Suprapubic skin (tissue), 4 donors: ENCODE results near the gene NTM. TPM values are rescaled to one million over a fixed set of nuclear protein-coding genes. Genes with fewer than 3 reads are reported as not detected.

Source experiments
- DNase-seq, 2 donors: peaks; one replicate each; pipeline ENCODE4 v3.0.0-alpha.2; 2019; ENCODE audit warnings: low spot score in 2 of 2
- H3K27ac ChIP-seq: fragments of 200-600 bp; sonication (generic); one replicate; pipeline ENCODE4 v1.5.1; 2019
- H3K27me3 ChIP-seq: fragments of 200-600 bp; sonication (generic); one replicate; pipeline ENCODE4 v1.5.1; 2019
- H3K36me3 ChIP-seq: fragments of 200-600 bp; sonication (generic); one replicate; pipeline ENCODE4 v1.5.1; 2019
- H3K4me1 ChIP-seq: fragments of 200-600 bp; sonication (generic); one replicate; pipeline ENCODE4 v1.5.1; 2019
- H3K4me3 ChIP-seq: fragments of 200-600 bp; sonication (generic); one replicate; pipeline ENCODE4 v1.5.1; 2019; ENCODE audit warnings: mild to moderate bottlenecking
- H3K9me3 ChIP-seq: fragments of 200-600 bp; sonication (generic); one replicate; pipeline ENCODE4 v1.5.1; 2019
- CTCF ChIP-seq, 2 donors: fragments of 200-600 bp in 1 of 2; fragments of 450-650 bp in 1 of 2; sonication (generic) in 1 of 2; IDR thresholded peaks; one replicate each; pipeline ENCODE4 v1.5.1; 2016 to 2019; ENCODE audit warnings: antibody characterized with exemption in 2 of 2, mild to moderate bottlenecking in 1 of 2, moderate library complexity in 1 of 2
- EP300 ChIP-seq: sonication (generic); formaldehyde crosslinking; IDR thresholded peaks from one replicate; pipeline ENCODE4 v1.6.1; 2017; ENCODE audit warnings: antibody characterized with exemption
- POLR2A ChIP-seq, 2 donors: fragments of 450-650 bp; IDR thresholded peaks; one replicate each; pipeline ENCODE4 v1.6.1; 2017; ENCODE audit warnings: antibody characterized with exemption in 2 of 2, mild to moderate bottlenecking in 2 of 2, moderate library complexity in 2 of 2
- POLR2AphosphoS5 ChIP-seq, 3 donors: sonication (generic); formaldehyde crosslinking; IDR thresholded peaks; one replicate each; pipeline ENCODE4 v1.6.1; 2017; ENCODE audit warnings: antibody characterized with exemption in 3 of 3
- WGBS: methylation state at CpG from one replicate; pipeline ENCODE4 v1.1.5; 2018; 5-methylcytosine and 5-hydroxymethylcytosine counted together
- total RNA-seq, 4 donors: library from RNA; depleted of rRNA; stranded (reverse); fragments of >200 nt; gene quantifications; one replicate each; pipeline ENCODE4 v1.1.0, GENCODE V29; 2016

NTM gene
- total RNA-seq, 4 donors from 2014 or later: 0.19 to 19.1 (median 2.1) TPM

GRCh38 chr11:131966667-131967066, 596.3 kb downstream of the NTM start:
- no peaks in the 10 kb centered on the region for H3K27me3 ChIP-seq
- H3K9me3 ChIP-seq: no peaks in the 10 kb centered on the region
- H3K36me3 ChIP-seq: no peaks in the 10 kb centered on the region
- 87% methylated on average over 2 of the region's 2 CpGs for WGBS
- H3K4me1 ChIP-seq: no peaks in the 10 kb centered on the region
- no peak overlapping the region for H3K4me3 ChIP-seq
- DNase-seq: no peak
- H3K27ac ChIP-seq: no peak overlapping the region
- TF ChIP-seq EP300 (no peak), POLR2AphosphoS5 (IDR thresholded peaks at IDR 0.05) (no peak), POLR2A (IDR thresholded peaks at IDR 0.05) (no peak), CTCF (IDR thresholded peaks at IDR 0.05) (no peak)

GRCh38 chr11:131969261-131969660, 598.8 kb downstream of the NTM start:
- no peak for DNase-seq
- Histone ChIP-seq H3K4me3 (no peak overlapping the region), H3K27ac (no peak overlapping the region), H3K27me3 (no peaks in the 10 kb centered on the region), H3K9me3 (no peaks in the 10 kb centered on the region), H3K36me3 (no peaks in the 10 kb centered on the region), H3K4me1 (no peaks in the 10 kb centered on the region)
- TF ChIP-seq EP300 (no peak), CTCF (IDR thresholded peaks at IDR 0.05) (no peak), POLR2A (IDR thresholded peaks at IDR 0.05) (no peak), POLR2AphosphoS5 (IDR thresholded peaks at IDR 0.05) (no peak)
- 69% methylated on average over 2 of the region's 2 CpGs for WGBS

- no peaks in the 10 kb centered on the region for H3K9me3 ChIP-seq
- no peak overlapping the region for H3K4me3 ChIP-seq
- no peaks in the 10 kb centered on the region for H3K4me1 ChIP-seq
- TF ChIP-seq POLR2A (IDR thresholded peaks at IDR 0.05): no peak
- TF ChIP-seq EP300: no peak
- TF ChIP-seq POLR2AphosphoS5 (IDR thresholded peaks at IDR 0.05): no peak
- TF ChIP-seq CTCF (IDR thresholded peaks at IDR 0.05): no peak
- no peaks in the 10 kb centered on the region for H3K27me3 ChIP-seq
- WGBS: 97% methylated on average over 2 of the region's 2 CpGs
- no peak overlapping the region for H3K27ac ChIP-seq
- H3K36me3 ChIP-seq: no peaks in the 10 kb centered on the region
- DNase-seq: no peak
Observed at GRCh38 chr11:131973061-131973460, 602.6 kb downstream of the NTM start.

- TF ChIP-seq POLR2A (IDR thresholded peaks at IDR 0.05) (no peak), CTCF (IDR thresholded peaks at IDR 0.05) (no peak), POLR2AphosphoS5 (IDR thresholded peaks at IDR 0.05) (no peak), EP300 (no peak)
- H3K4me3 ChIP-seq: no peak overlapping the region
- no peak for DNase-seq
- no peaks in the 10 kb centered on the region for H3K4me1 ChIP-seq
- H3K36me3 ChIP-seq: no peaks in the 10 kb centered on the region
- no peaks in the 10 kb centered on the region for H3K27me3 ChIP-seq
- H3K9me3 ChIP-seq: no peaks in the 10 kb centered on the region
- H3K27ac ChIP-seq: no peak overlapping the region
- 84% methylated on average over 5 of the region's 5 CpGs for WGBS
Observed at GRCh38 chr11:131975619-131976018, 605.2 kb downstream of the NTM start.

- 84% methylated on average over 3 of the region's 3 CpGs for WGBS
- no peaks in the 10 kb centered on the region for H3K36me3 ChIP-seq
- TF ChIP-seq POLR2AphosphoS5 (IDR thresholded peaks at IDR 0.05) (no peak), CTCF (IDR thresholded peaks at IDR 0.05) (no peak), EP300 (no peak), POLR2A (IDR thresholded peaks at IDR 0.05) (no peak)
- no peaks in the 10 kb centered on the region for H3K27me3 ChIP-seq
- no peaks in the 10 kb centered on the region for H3K9me3 ChIP-seq
- H3K4me1 ChIP-seq: no peaks in the 10 kb centered on the region
- no peak overlapping the region for H3K27ac ChIP-seq
- no peak for DNase-seq
- no peak overlapping the region for H3K4me3 ChIP-seq
Observed at GRCh38 chr11:131976021-131976420, 605.6 kb downstream of the NTM start.
